GM12878 (cell line): Measurements from ENCODE around the gene TNNT2. TPM values are rescaled to one million over a fixed set of nuclear protein-coding genes. Genes with fewer than 3 reads are reported as not detected.

Experiments used
- ATAC-seq: fragments of 200-7000 bp; cut with Tn5 transposase; 3 replicates; pipeline ENCODE4 v1.9.1; 2020; ENCODE audit warnings: mild to moderate bottlenecking, moderate library complexity
- BruUV-seq: library from RNA; stranded (reverse); fragments of 400-500 nt; replicated peaks from 2 replicates; lab custom pipeline; 2021; lab: Mats Ljungman, UMichigan
- CTCF ChIA-PET: fragments of 300-600 bp; sonication (Branson Sonifier 250); formaldehyde crosslinking; extraction: SDS; loops from one replicate; lab custom pipeline; 2021; ENCODE audit warnings: inconsistent platforms; lab: Yijun Ruan, JAX
- POLR2A ChIA-PET: fragments of 350-600 bp; formaldehyde crosslinking; extraction: SDS; loops from one replicate; lab custom pipeline; 2021; ENCODE audit warnings: inconsistent platforms; lab: Charles Lee
- RAD21 ChIA-PET: fragments of 300-600 bp; sonication (Branson Sonifier 250); formaldehyde crosslinking; loops from one replicate; lab custom pipeline; 2023; ENCODE audit warnings: antibody characterized with exemption; ENCODE audit not compliant: unreplicated experiment; lab: Charles Lee
- SMC1A ChIA-PET: fragments of 300-600 bp; sonication (Branson Sonifier 250); formaldehyde crosslinking; loops from one replicate; lab custom pipeline; 2023; ENCODE audit not compliant: unreplicated experiment, uncharacterized antibody; lab: Charles Lee
- DNase-seq: peaks from one replicate; pipeline ENCODE4 v3.0.0-alpha.2; 2011; ENCODE audit warnings: low read depth, low spot score
- FAIRE-seq: peaks from 3 replicates; lab custom pipeline; 2011; peaks lifted over from hg19 to GRCh38; lab: Jason Lieb, UNC
- H2AFZ ChIP-seq: 2 replicates; pipeline ENCODE4 v1.6.0; 2011; ENCODE audit warnings: low read depth, low read length, control low read depth; ENCODE audit not compliant: control insufficient read depth
- H3K27ac ChIP-seq: 2 replicates; pipeline ENCODE4 v1.5.1; 2011; ENCODE audit warnings: control low read depth; ENCODE audit not compliant: control insufficient read depth, insufficient read depth
- H3K27me3 ChIP-seq, 2 experiments: replicated peaks in 1 of 2; 2 replicates each; pipeline versions ENCODE4 v1.6.0 to v1.6.1; 2011; ENCODE audit warnings: low read length in 1 of 2; ENCODE audit not compliant: control insufficient read depth in 2 of 2, insufficient read depth in 2 of 2
- H3K36me3 ChIP-seq, 2 experiments: 2 replicates each; pipeline ENCODE4 v1.5.1; 2011; ENCODE audit warnings: low read length in 1 of 2; ENCODE audit not compliant: control insufficient read depth in 2 of 2, insufficient read depth in 2 of 2
- H3K4me1 ChIP-seq: 2 replicates; pipeline ENCODE4 v1.6.1; 2011; ENCODE audit warnings: mild to moderate bottlenecking, low read length, moderate library complexity, mixed read lengths; ENCODE audit not compliant: control insufficient read depth, insufficient read depth
- H3K4me2 ChIP-seq: 2 replicates; pipeline ENCODE4 v1.6.0; 2011; ENCODE audit warnings: control low read depth; ENCODE audit not compliant: control insufficient read depth, insufficient read depth
- H3K4me3 ChIP-seq: fragments of 200-600 bp; sonication (generic); 2 replicates; pipeline ENCODE4 v1.5.1; 2016
- H3K79me2 ChIP-seq: 2 replicates; pipeline ENCODE4 v1.6.0; 2011; ENCODE audit warnings: low read length; ENCODE audit not compliant: control insufficient read depth, insufficient read depth
- H3K9ac ChIP-seq: 2 replicates; pipeline ENCODE4 v1.8.0; 2011; ENCODE audit warnings: low read length, control low read depth, mixed read lengths; ENCODE audit not compliant: control insufficient read depth, insufficient read depth
- H3K9me3 ChIP-seq: replicated peaks from 3 replicates; pipeline ENCODE4 v1.5.1; 2011; ENCODE audit warnings: mild to moderate bottlenecking, low read length; ENCODE audit not compliant: control insufficient read depth, insufficient read depth
- H4K20me1 ChIP-seq: 2 replicates; pipeline ENCODE4 v1.6.0; 2011; ENCODE audit not compliant: control insufficient read depth, insufficient read depth
- ESRRA ChIP-seq: IDR thresholded peaks from 2 replicates; pipeline ENCODE4 v1.6.1; 2012; ENCODE audit warnings: mild to moderate bottlenecking, low read length, improper control_type of control experiment
- FOXM1 ChIP-seq: IDR thresholded peaks from 2 replicates; pipeline ENCODE4 v1.6.1; 2012; ENCODE audit warnings: low read depth, mild to moderate bottlenecking, inconsistent platforms, low read length, moderate library complexity
- IKZF1 ChIP-seq: fragments of 450-650 bp; conservative IDR thresholded peaks from 2 replicates; pipeline ENCODE4 v1.6.1; 2017; ENCODE audit warnings: antibody characterized with exemption, mild to moderate bottlenecking
- MEF2A ChIP-seq: IDR thresholded peaks from 2 replicates; pipeline ENCODE4 v1.6.1; 2011; ENCODE audit warnings: low read depth, mild to moderate bottlenecking, low read length, moderate library complexity; ENCODE audit not compliant: insufficient read depth
- MXI1 ChIP-seq: fragments of 150-350 bp; IDR thresholded peaks from 2 replicates; pipeline ENCODE4 v1.6.1; 2011; ENCODE audit warnings: low read depth, mild to moderate bottlenecking, inconsistent platforms, low read length, improper control_type of control experiment
- POU2F2 ChIP-seq: IDR thresholded peaks from 3 replicates; pipeline ENCODE4 v1.6.1; 2011; ENCODE audit warnings: low read depth, mild to moderate bottlenecking, low read length, borderline replicate concordance
- SIN3A ChIP-seq: IDR thresholded peaks from 2 replicates; pipeline ENCODE4 v1.6.1; 2012; ENCODE audit warnings: low read depth, low read length, improper control_type of control experiment
- YBX1 ChIP-seq: fragments of 450-650 bp; IDR thresholded peaks from 2 replicates; pipeline ENCODE4 v1.6.1; 2016; ENCODE audit warnings: antibody characterized with exemption
- WGBS: methylation state at CpG from one replicate; pipeline ENCODE4 v1.1.6; 2016; ENCODE audit warnings: low lambda C conversion rate; ENCODE audit not compliant: insufficient replicate concordance, insufficient coverage; ENCODE audit errors: missing lambda C conversion rate; 5-methylcytosine and 5-hydroxymethylcytosine counted together
- in situ Hi-C: fragments of 300-500 bp; cut with MboI; formaldehyde crosslinking; loops from 9 replicates; pipeline ENCODE4 v1.14.3; 2018; ENCODE audit warnings: mixed read lengths
- intact Hi-C: fragments of 100-400 bp; cut with micrococcal nuclease; formaldehyde crosslinking; loops from one replicate; pipeline ENCODE4 v1.14.2; 2022; ENCODE audit not compliant: unreplicated experiment
- polyA plus RNA-seq, 11 experiments: library from polyadenylated mRNA; depleted of rRNA in 4 of 11; unstranded in 6 of 11; stranded (reverse) in 5 of 11; fragments of >200 nt; fragmentation: Nextera tagmentation in 4 of 11; fragmentation: Illumina TruSeq in 1 of 11; extraction: Ambion mirVana in 4 of 11; extraction: Trizol in 1 of 11; gene quantifications; 1 replicate in 1 of 11; 2 replicates in 10 of 11; pipeline versions ENCODE4 v1.2.1 to v1.2.3, GENCODE V29; 2011 to 2016; ENCODE audit warnings: inconsistent platforms in 2 of 11, missing spikeins in 2 of 11, low read depth in 1 of 11
- total RNA-seq, 4 experiments: library from RNA; depleted of rRNA in 3 of 4; stranded (reverse); fragments of >200 nt in 3 of 4; fragmentation: Illumina TruSeq in 1 of 4; extraction: Trizol in 1 of 4; gene quantifications; 2 replicates each; pipeline versions ENCODE4 v1.2.1 to v1.2.3, GENCODE V29; 2013 to 2021
- TF ChIP-seq, protein P1 (sequence below): fragments of 450-650 bp; IDR thresholded peaks from 2 replicates; pipeline ENCODE4 v1.6.1; 2018; ENCODE audit warnings: borderline replicate concordance, mild to moderate bottlenecking; ENCODE audit not compliant: partially characterized antibody
- TF ChIP-seq, protein P2 (sequence below): fragments of 450-650 bp; IDR thresholded peaks from 2 replicates; pipeline ENCODE4 v1.6.1; 2017; ENCODE audit warnings: low read depth, mild to moderate bottlenecking, moderate library complexity
- TF ChIP-seq, protein P3 (sequence below): fragments of 150-350 bp; IDR thresholded peaks from 2 replicates; pipeline ENCODE4 v1.6.1; 2014; ENCODE audit warnings: mild to moderate bottlenecking, low read depth, low read length
- TF ChIP-seq, protein P4 (sequence below): IDR thresholded peaks from 2 replicates; pipeline ENCODE4 v1.6.1; 2012; ENCODE audit warnings: improper control_type of control experiment, low read depth, low read length; ENCODE audit not compliant: insufficient replicate concordance

The TNNT2 gene
- total and polyA plus RNA-seq, 10 of the 15 experiments (the other 5 are each of a cell fraction or from before 2014, with no cell fraction given) = 2.2 TPM; not detected in 9

DNA sequence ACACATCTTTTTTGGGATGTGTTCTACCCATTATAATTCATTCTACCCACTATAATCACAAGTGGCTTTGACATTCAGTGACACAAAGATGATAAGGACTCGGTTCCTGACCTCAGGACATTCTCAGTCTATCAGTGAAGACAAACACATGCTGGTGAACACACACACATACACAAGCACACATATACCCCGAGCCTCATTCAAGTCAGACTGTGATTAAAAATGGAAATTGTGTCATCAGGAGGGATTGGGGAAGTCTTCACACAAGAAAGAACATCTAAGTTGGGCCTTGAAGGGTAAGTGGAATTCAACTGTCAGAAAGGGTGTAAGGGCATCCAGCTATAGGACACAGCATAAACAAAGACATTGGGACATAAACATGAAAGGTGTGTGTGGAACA is 24.2 kb upstream of the TNNT2 start (continued):
- TF ChIP-seq, protein P1, sequence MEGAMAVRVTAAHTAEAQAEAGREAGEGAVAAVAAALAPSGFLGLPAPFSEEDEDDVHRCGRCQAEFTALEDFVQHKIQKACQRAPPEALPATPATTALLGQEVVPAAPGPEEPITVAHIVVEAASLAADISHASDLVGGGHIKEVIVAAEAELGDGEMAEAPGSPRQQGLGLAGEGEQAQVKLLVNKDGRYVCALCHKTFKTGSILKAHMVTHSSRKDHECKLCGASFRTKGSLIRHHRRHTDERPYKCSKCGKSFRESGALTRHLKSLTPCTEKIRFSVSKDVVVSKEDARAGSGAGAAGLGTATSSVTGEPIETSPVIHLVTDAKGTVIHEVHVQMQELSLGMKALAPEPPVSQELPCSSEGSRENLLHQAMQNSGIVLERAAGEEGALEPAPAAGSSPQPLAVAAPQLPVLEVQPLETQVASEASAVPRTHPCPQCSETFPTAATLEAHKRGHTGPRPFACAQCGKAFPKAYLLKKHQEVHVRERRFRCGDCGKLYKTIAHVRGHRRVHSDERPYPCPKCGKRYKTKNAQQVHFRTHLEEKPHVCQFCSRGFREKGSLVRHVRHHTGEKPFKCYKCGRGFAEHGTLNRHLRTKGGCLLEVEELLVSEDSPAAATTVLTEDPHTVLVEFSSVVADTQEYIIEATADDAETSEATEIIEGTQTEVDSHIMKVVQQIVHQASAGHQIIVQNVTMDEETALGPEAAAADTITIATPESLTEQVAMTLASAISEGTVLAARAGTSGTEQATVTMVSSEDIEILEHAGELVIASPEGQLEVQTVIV = no peak
- TF ChIP-seq IKZF1 (no peak), SIN3A (no peak)
- TF ChIP-seq, all 136 proteins: peak for 0

DNA sequence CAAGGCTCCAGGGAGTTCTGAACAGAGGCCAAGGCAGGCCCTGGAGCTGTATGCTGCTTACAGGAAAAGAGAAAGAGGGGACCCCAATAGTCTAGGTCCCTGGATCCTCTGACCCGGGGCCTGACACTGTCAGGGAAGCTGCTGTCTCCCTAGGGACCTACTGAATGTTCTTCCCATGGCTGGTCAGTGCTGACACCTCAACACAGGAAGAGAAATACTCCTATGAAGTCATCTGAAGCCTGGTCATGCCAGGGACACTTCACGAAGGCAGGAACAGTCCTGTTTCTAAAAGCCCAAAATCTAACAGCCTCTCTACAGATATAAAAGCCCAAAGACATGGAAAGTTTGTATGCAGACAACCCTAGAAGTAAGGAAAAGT is 23.4 kb upstream of the TNNT2 start:
- no TSS peak for BruUV-seq
- no peak overlapping the region for H3K4me3 ChIP-seq
- no peaks in the 10 kb centered on the region for H4K20me1 ChIP-seq
- no peaks in the 10 kb centered on the region for H3K36me3 ChIP-seq
- intact Hi-C loops (no loop called here), in situ Hi-C loops (no loop called here)
- no peak overlapping the region for H2AFZ ChIP-seq
- H3K27ac ChIP-seq = no peak overlapping the region
- no peaks in the 10 kb centered on the region for H3K9me3 ChIP-seq
- ChIA-PET POLR2A (interaction anchor here (11.9 kb wide), 1 partner anchor 12 kb away, joined by 228 read pairs; no protein-coding TSS in a partner anchor), SMC1A (interaction anchor here (12.3 kb wide), 1 partner anchor 12 kb away, joined by 374 read pairs; no protein-coding TSS in a partner anchor), RAD21 (interaction anchor here (12.1 kb wide), 1 partner anchor 13 kb away, joined by 340 read pairs; no protein-coding TSS in a partner anchor), CTCF (interaction anchor here (0.6 to 14.4 kb wide), 4 partner anchors 12 to 80 kb away, joined by 3 to 623 read pairs (median 4); no protein-coding TSS in a partner anchor)
- H3K27me3 ChIP-seq = no peaks in the 10 kb centered on the region
- H3K9ac ChIP-seq = no peak overlapping the region
- DNase-seq = no peak
- no peak for FAIRE-seq
- 25% methylated on average over 2 of the region's 2 CpGs for WGBS
- peaks cover 16% of the 10 kb centered on the region for H3K4me1 ChIP-seq
- no peak overlapping the region for H3K4me2 ChIP-seq
- no peaks in the 10 kb centered on the region for H3K79me2 ChIP-seq
- no peak for ATAC-seq
- TF ChIP-seq, protein P2, sequence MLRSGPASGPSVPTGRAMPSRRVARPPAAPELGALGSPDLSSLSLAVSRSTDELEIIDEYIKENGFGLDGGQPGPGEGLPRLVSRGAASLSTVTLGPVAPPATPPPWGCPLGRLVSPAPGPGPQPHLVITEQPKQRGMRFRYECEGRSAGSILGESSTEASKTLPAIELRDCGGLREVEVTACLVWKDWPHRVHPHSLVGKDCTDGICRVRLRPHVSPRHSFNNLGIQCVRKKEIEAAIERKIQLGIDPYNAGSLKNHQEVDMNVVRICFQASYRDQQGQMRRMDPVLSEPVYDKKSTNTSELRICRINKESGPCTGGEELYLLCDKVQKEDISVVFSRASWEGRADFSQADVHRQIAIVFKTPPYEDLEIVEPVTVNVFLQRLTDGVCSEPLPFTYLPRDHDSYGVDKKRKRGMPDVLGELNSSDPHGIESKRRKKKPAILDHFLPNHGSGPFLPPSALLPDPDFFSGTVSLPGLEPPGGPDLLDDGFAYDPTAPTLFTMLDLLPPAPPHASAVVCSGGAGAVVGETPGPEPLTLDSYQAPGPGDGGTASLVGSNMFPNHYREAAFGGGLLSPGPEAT = no peak
- TF ChIP-seq, protein P3, sequence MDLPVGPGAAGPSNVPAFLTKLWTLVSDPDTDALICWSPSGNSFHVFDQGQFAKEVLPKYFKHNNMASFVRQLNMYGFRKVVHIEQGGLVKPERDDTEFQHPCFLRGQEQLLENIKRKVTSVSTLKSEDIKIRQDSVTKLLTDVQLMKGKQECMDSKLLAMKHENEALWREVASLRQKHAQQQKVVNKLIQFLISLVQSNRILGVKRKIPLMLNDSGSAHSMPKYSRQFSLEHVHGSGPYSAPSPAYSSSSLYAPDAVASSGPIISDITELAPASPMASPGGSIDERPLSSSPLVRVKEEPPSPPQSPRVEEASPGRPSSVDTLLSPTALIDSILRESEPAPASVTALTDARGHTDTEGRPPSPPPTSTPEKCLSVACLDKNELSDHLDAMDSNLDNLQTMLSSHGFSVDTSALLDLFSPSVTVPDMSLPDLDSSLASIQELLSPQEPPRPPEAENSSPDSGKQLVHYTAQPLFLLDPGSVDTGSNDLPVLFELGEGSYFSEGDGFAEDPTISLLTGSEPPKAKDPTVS = no peak
- TF ChIP-seq POU2F2 = no peak
- no peak for TF ChIP-seq MEF2A
- TF ChIP-seq FOXM1 = no peak
- no peak for TF ChIP-seq YBX1
- TF ChIP-seq ESRRA = no peak
- TF ChIP-seq MXI1 = no peak
- TF ChIP-seq, protein P4, sequence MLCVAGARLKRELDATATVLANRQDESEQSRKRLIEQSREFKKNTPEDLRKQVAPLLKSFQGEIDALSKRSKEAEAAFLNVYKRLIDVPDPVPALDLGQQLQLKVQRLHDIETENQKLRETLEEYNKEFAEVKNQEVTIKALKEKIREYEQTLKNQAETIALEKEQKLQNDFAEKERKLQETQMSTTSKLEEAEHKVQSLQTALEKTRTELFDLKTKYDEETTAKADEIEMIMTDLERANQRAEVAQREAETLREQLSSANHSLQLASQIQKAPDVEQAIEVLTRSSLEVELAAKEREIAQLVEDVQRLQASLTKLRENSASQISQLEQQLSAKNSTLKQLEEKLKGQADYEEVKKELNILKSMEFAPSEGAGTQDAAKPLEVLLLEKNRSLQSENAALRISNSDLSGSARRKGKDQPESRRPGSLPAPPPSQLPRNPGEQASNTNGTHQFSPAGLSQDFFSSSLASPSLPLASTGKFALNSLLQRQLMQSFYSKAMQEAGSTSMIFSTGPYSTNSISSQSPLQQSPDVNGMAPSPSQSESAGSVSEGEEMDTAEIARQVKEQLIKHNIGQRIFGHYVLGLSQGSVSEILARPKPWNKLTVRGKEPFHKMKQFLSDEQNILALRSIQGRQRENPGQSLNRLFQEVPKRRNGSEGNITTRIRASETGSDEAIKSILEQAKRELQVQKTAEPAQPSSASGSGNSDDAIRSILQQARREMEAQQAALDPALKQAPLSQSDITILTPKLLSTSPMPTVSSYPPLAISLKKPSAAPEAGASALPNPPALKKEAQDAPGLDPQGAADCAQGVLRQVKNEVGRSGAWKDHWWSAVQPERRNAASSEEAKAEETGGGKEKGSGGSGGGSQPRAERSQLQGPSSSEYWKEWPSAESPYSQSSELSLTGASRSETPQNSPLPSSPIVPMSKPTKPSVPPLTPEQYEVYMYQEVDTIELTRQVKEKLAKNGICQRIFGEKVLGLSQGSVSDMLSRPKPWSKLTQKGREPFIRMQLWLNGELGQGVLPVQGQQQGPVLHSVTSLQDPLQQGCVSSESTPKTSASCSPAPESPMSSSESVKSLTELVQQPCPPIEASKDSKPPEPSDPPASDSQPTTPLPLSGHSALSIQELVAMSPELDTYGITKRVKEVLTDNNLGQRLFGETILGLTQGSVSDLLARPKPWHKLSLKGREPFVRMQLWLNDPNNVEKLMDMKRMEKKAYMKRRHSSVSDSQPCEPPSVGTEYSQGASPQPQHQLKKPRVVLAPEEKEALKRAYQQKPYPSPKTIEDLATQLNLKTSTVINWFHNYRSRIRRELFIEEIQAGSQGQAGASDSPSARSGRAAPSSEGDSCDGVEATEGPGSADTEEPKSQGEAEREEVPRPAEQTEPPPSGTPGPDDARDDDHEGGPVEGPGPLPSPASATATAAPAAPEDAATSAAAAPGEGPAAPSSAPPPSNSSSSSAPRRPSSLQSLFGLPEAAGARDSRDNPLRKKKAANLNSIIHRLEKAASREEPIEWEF = no peak
